Subcutaneous abdominal adipose tissue (tissue), 5 donors: ENCODE data around the gene ZSCAN5C.

Experiments used
- H3K27ac ChIP-seq: one replicate; pipeline ENCODE4 v1.7.0; 2013; ENCODE audit warnings: low read depth, mild to moderate bottlenecking, inconsistent platforms, low read length, moderate library complexity
- H3K27me3 ChIP-seq, 5 donors: one replicate each; pipeline ENCODE4 v1.7.0; 2013; ENCODE audit warnings: low read length in 5 of 5, inconsistent platforms in 1 of 5; ENCODE audit not compliant: control insufficient read depth in 5 of 5, insufficient read depth in 4 of 5
- H3K36me3 ChIP-seq, 5 donors: one replicate each; pipeline ENCODE4 v1.7.0; 2013; ENCODE audit warnings: low read length in 5 of 5; ENCODE audit not compliant: control insufficient read depth in 5 of 5, insufficient read depth in 5 of 5
- H3K4me1 ChIP-seq, 5 donors: one replicate each; pipeline ENCODE4 v1.7.0; 2013; ENCODE audit warnings: low read length in 5 of 5, mild to moderate bottlenecking in 3 of 5, moderate library complexity in 1 of 5; ENCODE audit not compliant: control insufficient read depth in 5 of 5, insufficient read depth in 5 of 5
- H3K4me3 ChIP-seq, 5 donors: one replicate each; pipeline ENCODE4 v1.7.0; 2013; ENCODE audit warnings: low read length in 5 of 5, low read depth in 1 of 5
- H3K9ac ChIP-seq, 5 donors: one replicate each; pipeline ENCODE4 v1.7.0; 2013; ENCODE audit warnings: low read length in 5 of 5, mild to moderate bottlenecking in 4 of 5, moderate library complexity in 3 of 5
- H3K9me3 ChIP-seq, 5 donors: one replicate each; pipeline ENCODE4 v1.7.0; 2013; ENCODE audit warnings: low read length in 5 of 5; ENCODE audit not compliant: control insufficient read depth in 5 of 5
- donor health status: healthy.
- donor health status: healthy.
- donor health status: healthy.
- donor health status: healthy.
- donor health status: healthy.

ZSCAN5C gene

DNA sequence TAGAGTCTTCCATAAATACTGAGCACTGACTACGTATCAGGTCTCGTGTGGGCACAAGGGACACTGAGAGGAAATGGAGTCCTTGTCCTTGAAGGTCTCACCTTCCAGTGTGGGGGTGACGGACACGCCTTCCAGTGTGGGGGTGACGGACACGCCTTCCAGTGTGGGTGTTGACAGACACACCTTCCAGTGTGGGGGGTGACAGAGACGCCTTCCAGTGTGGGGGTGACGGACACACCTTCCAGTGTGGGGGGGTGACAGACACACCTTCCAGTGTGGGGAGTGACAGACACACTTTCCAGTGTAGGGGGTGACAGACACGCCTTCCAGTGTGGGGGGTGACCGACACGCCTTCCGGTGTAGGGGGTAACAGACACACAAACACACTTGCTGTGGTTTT is 56.2 kb downstream of the ZSCAN5C start:
- Histone ChIP-seq H3K4me3 (no peak overlapping the region), H3K4me1 (no peaks in the 10 kb centered on the region), H3K27me3 (peaks cover 0 to 7% (median 3%) of the 10 kb centered on the region in 5 donors), H3K9me3 (no peaks in the 10 kb centered on the region), H3K9ac (no peak overlapping the region), H3K27ac (no peak overlapping the region), H3K36me3 (peaks cover 0 to 5% (median 0%) of the 10 kb centered on the region in 5 donors)
